OCI-LY3 (cell line): ENCODE measurements around the gene GALT.
A peak's percentile ranks its signal among the peaks of the same experiment; 100 is the strongest.

Experiments used
- H2AFZ ChIP-seq: fragments of 200-600, 300-600 bp; shearing (Covaris generic); 2 replicates; pipeline ENCODE4 v1.6.0; 2014; ENCODE audit warnings: antibody characterized with exemption, low read depth, low read length
- H3K27ac ChIP-seq: fragments of 200-600, 300-600 bp; sonication (generic); 2 replicates; pipeline ENCODE4 v1.5.1; 2014; ENCODE audit warnings: mild to moderate bottlenecking, low read length, moderate library complexity, mixed read lengths
- H3K27me3 ChIP-seq: fragments of 200-600, 300-600 bp; sonication (generic); 2 replicates; pipeline ENCODE4 v1.6.1; 2014; ENCODE audit warnings: low read depth, low read length, mixed read lengths
- H3K36me3 ChIP-seq: fragments of 200-600, 300-600 bp; sonication (generic); replicated peaks from 2 replicates; pipeline ENCODE3; 2014; ENCODE audit warnings: low read depth, low read length, mixed read lengths
- H3K4me1 ChIP-seq: fragments of 300-600, 200-600 bp; sonication (generic); 2 replicates; pipeline ENCODE4 v1.6.1; 2014; ENCODE audit warnings: low read length, mixed read lengths
- H3K4me2 ChIP-seq: fragments of 200-600, 300-600 bp; sonication (generic); 2 replicates; pipeline ENCODE4 v1.6.1; 2014; ENCODE audit warnings: low read length, mixed read lengths
- H3K4me3 ChIP-seq: fragments of 300-600, 200-600 bp; sonication (generic); 2 replicates; pipeline ENCODE4 v1.5.1; 2014; ENCODE audit warnings: antibody characterized with exemption, mild to moderate bottlenecking, low read length, moderate library complexity
- H3K79me2 ChIP-seq: fragments of 300-600, 200-600 bp; shearing (Covaris generic); 2 replicates; pipeline ENCODE4 v1.6.1; 2014; ENCODE audit warnings: mild to moderate bottlenecking, low read length, mixed read lengths
- H3K9ac ChIP-seq: fragments of 300-600, 200-600 bp; shearing (Covaris generic); 2 replicates; pipeline ENCODE4 v1.6.0; 2014; ENCODE audit warnings: mild to moderate bottlenecking, low read length, moderate library complexity
- H3K9me3 ChIP-seq: fragments of 200-600, 300-600 bp; shearing (Covaris generic); 2 replicates; pipeline ENCODE4 v1.6.1; 2014; ENCODE audit warnings: low read length, mixed read lengths; ENCODE audit not compliant: insufficient read depth
- H4K20me1 ChIP-seq: fragments of 200-600, 300-600 bp; sonication (generic); 2 replicates; pipeline ENCODE4 v1.6.1; 2016; ENCODE audit warnings: low read length, mixed read lengths; ENCODE audit not compliant: insufficient read depth
- CTCF ChIP-seq: fragments of 200-600, 300-600 bp; sonication (generic); IDR thresholded peaks from 2 replicates; pipeline ENCODE4 v1.5.1; 2014; ENCODE audit warnings: antibody characterized with exemption, low read length, low read depth
- EZH2phosphoT487 ChIP-seq: fragments of 200-600 bp; shearing (Covaris generic); IDR thresholded peaks from 2 replicates; pipeline ENCODE4 v1.6.1; 2018; ENCODE audit warnings: antibody characterized with exemption, mixed run types, low read depth

The GALT gene

GRCh38 chr9:34610434-34611206 lies 35.9 kb upstream of the GALT start:
- Histone ChIP-seq H3K4me3 (peak overlapping the region; percentile 98), H3K27ac (no peak overlapping the region), H3K27me3 (no peaks in the 10 kb centered on the region), H3K9ac (peak overlapping the region; percentile 98; the same call in 1 of the 2 replicates), H3K9me3 (no peaks in the 10 kb centered on the region), H2AFZ (no peak overlapping the region), H3K79me2 (peaks cover 13% of the 10 kb centered on the region), H3K36me3 (peaks cover 10% of the 10 kb centered on the region), H3K4me2 (peak overlapping the region; percentile 96), H3K4me1 (peaks cover 11% of the 10 kb centered on the region), H4K20me1 (no peaks in the 10 kb centered on the region)
- TF ChIP-seq CTCF = no peak
- no peak for TF ChIP-seq EZH2phosphoT487

- peak overlapping the region; percentile 60 for H3K27ac ChIP-seq
- H2AFZ ChIP-seq = peak overlapping the region; percentile 86
- no peaks in the 10 kb centered on the region for H4K20me1 ChIP-seq
- H3K79me2 ChIP-seq = peaks cover 13% of the 10 kb centered on the region
- peaks cover 11% of the 10 kb centered on the region for H3K4me1 ChIP-seq
- H3K27me3 ChIP-seq = no peaks in the 10 kb centered on the region
- peaks cover 10% of the 10 kb centered on the region for H3K36me3 ChIP-seq
- peak overlapping the region; percentile 96 for H3K4me2 ChIP-seq
- H3K9me3 ChIP-seq = no peaks in the 10 kb centered on the region
- TF ChIP-seq EZH2phosphoT487 = no peak
- peak; percentile 25; the same call in 1 of the 2 replicates for TF ChIP-seq CTCF
- H3K9ac ChIP-seq = peak overlapping the region; percentile 98
- peak overlapping the region; percentile 98 for H3K4me3 ChIP-seq
Observed at GRCh38 chr9:34611251-34611810, 35.1 kb upstream of the GALT start.

GRCh38 chr9:34611811-34612787 lies 34.4 kb upstream of the GALT start, which contains the start of gene RPP25L:
Gene RPP25L (minus strand): TSS chr9:34612097. CDS start chr9:34611296, 801 bp downstream.
- TF ChIP-seq EZH2phosphoT487 (no peak), CTCF (no peak)
- Histone ChIP-seq H3K79me2 (peaks cover 13% of the 10 kb centered on the region), H3K27me3 (no peaks in the 10 kb centered on the region), H2AFZ (peak within 1 kb of the TSS; percentile 86), H3K9me3 (no peaks in the 10 kb centered on the region), H3K27ac (peak within 1 kb of the TSS; percentile 60), H3K4me3 (peak within 1 kb of the TSS; percentile 98), H3K36me3 (peaks cover 10% of the 10 kb centered on the region), H3K4me1 (peaks cover 11% of the 10 kb centered on the region), H4K20me1 (no peaks in the 10 kb centered on the region), H3K9ac (peak within 1 kb of the TSS; percentile 98), H3K4me2 (peak within 1 kb of the TSS; percentile 96)
